Adrenal gland (tissue), 12 donors: ENCODE results near the gene WNT3A. TPM values are rescaled to one million over a fixed set of nuclear protein-coding genes. Genes with fewer than 3 reads are reported as not detected.

Source experiments
- DNase-seq, 7 donors: peaks; one replicate each; pipeline ENCODE4 v3.0.0-alpha.2; 2019 to 2020
- H3K27ac ChIP-seq, 5 donors: fragments of 200-600 bp; sonication (generic) in 4 of 5; 1 replicate in 3 of 5; 2 replicates in 2 of 5; pipeline versions ENCODE4 v1.5.1 to v1.8.0; 2016 to 2020; ENCODE audit warnings: mild to moderate bottlenecking in 1 of 5
- H3K27me3 ChIP-seq: fragments of 200-600 bp; 2 replicates; pipeline ENCODE4 v1.8.0; 2021
- H3K36me3 ChIP-seq, 2 donors: fragments of 200-600 bp; replicated peaks in 1 of 2; 1 replicate in 1 of 2; 2 replicates in 1 of 2; pipeline versions ENCODE4 v1.5.1 to v1.8.0; 2018 to 2022
- H3K4me1 ChIP-seq, 2 donors: fragments of 200-600 bp; replicated peaks in 1 of 2; 1 replicate in 1 of 2; 2 replicates in 1 of 2; pipeline versions ENCODE4 v1.5.1 to v1.8.0; 2018 to 2021
- H3K4me3 ChIP-seq, 4 donors: fragments of 200-600 bp; sonication (generic) in 3 of 4; one replicate each; pipeline ENCODE4 v1.5.1; 2016 to 2018
- H3K9me3 ChIP-seq, 3 donors: fragments of 200-600 bp; sonication (generic) in 1 of 3; replicated peaks in 1 of 3; 1 replicate in 2 of 3; 2 replicates in 1 of 3; pipeline versions ENCODE4 v1.5.1 to v1.8.0; 2016 to 2021
- CTCF ChIP-seq, 6 experiments: fragments of 450-650 bp in 4 of 6; fragments of 200-600 bp in 2 of 6; sonication (generic) in 1 of 6; IDR thresholded peaks; 1 replicate in 5 of 6; 2 replicates in 1 of 6; pipeline versions ENCODE4 v1.5.1 to v1.8.0; 2016 to 2021; ENCODE audit warnings: antibody characterized with exemption in 6 of 6, mild to moderate bottlenecking in 2 of 6, moderate library complexity in 1 of 6
- POLR2A ChIP-seq, 2 donors: fragments of 450-650 bp; IDR thresholded peaks; one replicate each; pipeline ENCODE4 v1.6.1; 2017; ENCODE audit warnings: antibody characterized with exemption in 2 of 2, mild to moderate bottlenecking in 2 of 2, moderate library complexity in 1 of 2
- WGBS, 4 donors: extraction: QIAGEN DNeasy Blood & Tissue Kit in 2 of 4; methylation state at CpG; one replicate each; pipeline versions ENCODE4 v1.1.5 to v1.1.7; 2013 to 2017; 5-methylcytosine and 5-hydroxymethylcytosine counted together
- intact Hi-C, 2 donors: fragments of 100-400 bp; cut with DNase I; formaldehyde crosslinking; loops; one replicate each; pipeline versions ENCODE4 v1.14.1 to v1.15.0; 2022 to 2023
- polyA plus RNA-seq, 3 donors: library from polyadenylated mRNA; stranded (reverse); fragments of 200-250 nt in 2 of 3; fragments of 350-450 nt in 1 of 3; fragmentation: Illumina TruSeq in 1 of 3; extraction: RNeasy Lipid Tissue Mini Kit (QIAGEN cat#74804) in 1 of 3; gene quantifications; one replicate each; pipeline ENCODE4 v1.2.3, GENCODE V29; 2013 to 2014
- total RNA-seq, 9 donors: library from RNA; depleted of rRNA in 4 of 9; stranded (reverse); fragments of >200 nt in 4 of 9; fragments of 120-200 nt in 1 of 9; fragmentation: NEBNext Ultra II Directional in 1 of 9; extraction: Animal tissue kit (Norgen Biotek cat#: 25700) in 1 of 9; gene quantifications; one replicate each; pipeline versions ENCODE4 v1.1.0 to v1.2.4, GENCODE V29; 2013 to 2023
- donor health status: healthy with polysubstance abuse.
- donor health status: Bipolar disorder and iron deficiency.
- donor health status: DM: yes; HTN: yes; CAD: no.
- donor health status: DM: no; HTN: no; CAD: no.
- donor health status: DM: no; HTN: no; CAD: no.
- donor health status: DM: yes; HTN: yes; CAD: no.

The WNT3A gene
- total and polyA plus RNA-seq, 12 donors: not detected

GRCh38 chr1:228035844-228036243 is 29.0 kb downstream of the WNT3A start:
- Histone ChIP-seq H3K4me1 (no peaks in the 10 kb centered on the region), H3K27me3 (peaks cover 33% of the 10 kb centered on the region), H3K36me3 (no peaks in the 10 kb centered on the region), H3K4me3 (no peak overlapping the region), H3K9me3 (no peaks in the 10 kb centered on the region), H3K27ac (no peak overlapping the region)
- TF ChIP-seq POLR2A (IDR thresholded peaks at IDR 0.05) (no peak), CTCF (IDR thresholded peaks at IDR 0.05) (no peak)
- peak in 3 of 7 donors; percentile 1 to 17 (median 5) for DNase-seq
- intact Hi-C loops: no loop called here
- 77 to 79% (median 78%) methylated on average over 1 to 5 of the region's 5 CpGs for WGBS, 4 donors

- Histone ChIP-seq H3K27ac (no peak overlapping the region), H3K4me3 (no peak overlapping the region), H3K4me1 (no peaks in the 10 kb centered on the region), H3K36me3 (no peaks in the 10 kb centered on the region), H3K9me3 (no peaks in the 10 kb centered on the region), H3K27me3 (peaks cover 31% of the 10 kb centered on the region)
- DNase-seq: peak in 2 of 7 donors; percentile 6 to 13
- WGBS, 4 donors: 81 to 85% (median 84%) methylated on average over 6 to 8 of the region's 8 CpGs
- no peak for TF ChIP-seq CTCF (IDR thresholded peaks at IDR 0.05)
- intact Hi-C loops: no loop called here
Measured at GRCh38 chr1:228036701-228037231, 30.0 kb downstream of the WNT3A start.

- Histone ChIP-seq H3K27me3 (peaks cover 30% of the 10 kb centered on the region), H3K36me3 (no peaks in the 10 kb centered on the region), H3K9me3 (no peaks in the 10 kb centered on the region), H3K4me1 (no peaks in the 10 kb centered on the region), H3K27ac (no peak overlapping the region), H3K4me3 (peak overlapping the region in 1 of 4 donors; percentile 11)
- WGBS, 4 donors: 10 to 16% (median 13%) methylated on average over 21 to 80 of the region's 80 CpGs
- TF ChIP-seq CTCF (IDR thresholded peaks at IDR 0.05) (no peak), POLR2A (IDR thresholded peaks at IDR 0.05) (no peak)
- intact Hi-C loops: no loop called here
- DNase-seq: peak in 2 of 7 donors; percentile 5 to 15
Measured at GRCh38 chr1:228037401-228038386, 30.9 kb downstream of the WNT3A start.

GRCh38 chr1:228038387-228039005 is 31.7 kb downstream of the WNT3A start:
- no peaks in the 10 kb centered on the region for H3K36me3 ChIP-seq
- intact Hi-C loops: no loop called here
- no peaks in the 10 kb centered on the region for H3K9me3 ChIP-seq
- peak in 2 of 7 donors; percentile 3 to 10 for DNase-seq
- TF ChIP-seq CTCF (IDR thresholded peaks at IDR 0.05) (no peak), POLR2A (IDR thresholded peaks at IDR 0.05) (no peak)
- H3K4me3 ChIP-seq: no peak overlapping the region
- no peak overlapping the region for H3K27ac ChIP-seq
- no peaks in the 10 kb centered on the region for H3K4me1 ChIP-seq
- peaks cover 30% of the 10 kb centered on the region for H3K27me3 ChIP-seq
- WGBS, 4 donors: 75 to 90% (median 82%) methylated on average over 4 to 11 of the region's 11 CpGs
